Prostate gland (tissue), 2 donors: ENCODE results near the gene RPS17.
"Not testable (repeated sequence)": the region's sequence is repeated elsewhere in the genome, so short reads cannot be mapped to it uniquely, and the experiment has no call there.

Experiments
- POLR2AphosphoS5 ChIP-seq: sonication (generic); formaldehyde crosslinking; IDR thresholded peaks from one replicate; pipeline ENCODE4 v1.6.1; 2017; ENCODE audit warnings: antibody characterized with exemption
- TF ChIP-seq, protein P1 (sequence below), 4 experiments: fragments of 200-600 bp in 2 of 4; fragments of 450-650 bp in 2 of 4; sonication (generic) in 2 of 4; IDR thresholded peaks; 1 replicate in 3 of 4; 2 replicates in 1 of 4; pipeline ENCODE4 v1.5.1; 2016 to 2019; ENCODE audit warnings: antibody characterized with exemption in 4 of 4, mild to moderate bottlenecking in 2 of 4, moderate library complexity in 2 of 4

DNA sequence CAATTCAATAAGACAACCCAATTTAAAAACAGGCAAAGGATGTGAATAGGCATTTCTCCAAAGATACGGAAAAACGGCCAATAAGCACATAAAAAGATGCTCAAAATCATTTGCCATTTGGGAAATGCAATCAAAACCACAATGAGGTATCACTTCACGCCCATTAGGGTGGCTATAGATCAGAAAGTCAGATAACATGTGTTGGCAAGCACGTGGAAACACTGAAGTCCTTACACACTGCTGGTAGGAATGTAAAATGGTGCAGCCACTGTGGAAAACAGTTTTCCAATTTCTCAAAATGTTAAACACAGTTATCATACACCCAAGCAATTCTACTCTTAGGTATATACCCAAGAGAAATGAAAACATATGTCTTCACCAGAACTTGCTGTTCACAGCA is 39.5 kb downstream of the RPS17 start:
- TF ChIP-seq, protein P1, sequence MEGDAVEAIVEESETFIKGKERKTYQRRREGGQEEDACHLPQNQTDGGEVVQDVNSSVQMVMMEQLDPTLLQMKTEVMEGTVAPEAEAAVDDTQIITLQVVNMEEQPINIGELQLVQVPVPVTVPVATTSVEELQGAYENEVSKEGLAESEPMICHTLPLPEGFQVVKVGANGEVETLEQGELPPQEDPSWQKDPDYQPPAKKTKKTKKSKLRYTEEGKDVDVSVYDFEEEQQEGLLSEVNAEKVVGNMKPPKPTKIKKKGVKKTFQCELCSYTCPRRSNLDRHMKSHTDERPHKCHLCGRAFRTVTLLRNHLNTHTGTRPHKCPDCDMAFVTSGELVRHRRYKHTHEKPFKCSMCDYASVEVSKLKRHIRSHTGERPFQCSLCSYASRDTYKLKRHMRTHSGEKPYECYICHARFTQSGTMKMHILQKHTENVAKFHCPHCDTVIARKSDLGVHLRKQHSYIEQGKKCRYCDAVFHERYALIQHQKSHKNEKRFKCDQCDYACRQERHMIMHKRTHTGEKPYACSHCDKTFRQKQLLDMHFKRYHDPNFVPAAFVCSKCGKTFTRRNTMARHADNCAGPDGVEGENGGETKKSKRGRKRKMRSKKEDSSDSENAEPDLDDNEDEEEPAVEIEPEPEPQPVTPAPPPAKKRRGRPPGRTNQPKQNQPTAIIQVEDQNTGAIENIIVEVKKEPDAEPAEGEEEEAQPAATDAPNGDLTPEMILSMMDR (IDR thresholded peaks at IDR 0.05), result not testable (repeated sequence)
- TF ChIP-seq POLR2AphosphoS5, result not testable (repeated sequence)
